Gastrocnemius medialis (tissue), 4 donors: ENCODE data around the gene APBB1IP. TPM values are rescaled to one million over a fixed set of nuclear protein-coding genes. Genes with fewer than 3 reads are reported as not detected.

Experiments used
- ATAC-seq, 2 donors: fragments of 150-250 bp; one replicate each; pipeline ENCODE4 v1.9.1; 2016
- DNase-seq, 2 donors: peaks; one replicate each; pipeline ENCODE4 v3.0.0-alpha.2; 2019
- H3K27ac ChIP-seq, 4 donors: fragments of 200-600 bp; sonication (generic); 1 replicate in 1 of 4; 2 replicates in 3 of 4; pipeline ENCODE4 v1.5.1; 2016 to 2018; ENCODE audit warnings: mild to moderate bottlenecking in 2 of 4, moderate library complexity in 1 of 4
- H3K27me3 ChIP-seq, 3 donors: fragments of 200-600 bp; sonication (generic) in 2 of 3; 1 replicate in 1 of 3; 2 replicates in 2 of 3; pipeline versions ENCODE4 v1.5.1 to v1.6.0; 2016 to 2019; ENCODE audit warnings: mild to moderate bottlenecking in 1 of 3, moderate library complexity in 1 of 3
- H3K36me3 ChIP-seq, 2 donors: fragments of 200-600 bp; sonication (generic) in 1 of 2; one replicate each; pipeline ENCODE4 v1.5.1; 2017 to 2018
- H3K4me1 ChIP-seq, 2 donors: fragments of 200-600 bp; sonication (generic) in 1 of 2; one replicate each; pipeline ENCODE4 v1.5.1; 2016 to 2017; ENCODE audit warnings: mild to moderate bottlenecking in 2 of 2
- H3K4me3 ChIP-seq, 4 donors: fragments of 200-600 bp; sonication (generic) in 3 of 4; 1 replicate in 1 of 4; 2 replicates in 3 of 4; pipeline ENCODE4 v1.5.1; 2016 to 2019; ENCODE audit warnings: mild to moderate bottlenecking in 2 of 4
- H3K9me3 ChIP-seq, 3 donors: fragments of 200-600 bp; sonication (generic) in 2 of 3; 1 replicate in 1 of 3; 2 replicates in 2 of 3; pipeline ENCODE4 v1.5.1; 2016 to 2019
- POLR2A ChIP-seq, 2 donors: fragments of 450-650 bp; IDR thresholded peaks; one replicate each; pipeline ENCODE4 v1.6.1; 2017; ENCODE audit warnings: antibody characterized with exemption in 2 of 2, mild to moderate bottlenecking in 2 of 2, moderate library complexity in 2 of 2
- in situ Hi-C, 4 donors: fragments of 200-750 bp; cut with MboI; loops; one replicate each; pipeline versions ENCODE4 v1.15.0 to v1.8.0; 2017; ENCODE audit warnings: low sequenced_read_pairs in 4 of 4
- intact Hi-C: fragments of 100-400 bp; cut with DNase I; formaldehyde crosslinking; loops from one replicate; pipeline ENCODE4 v1.15.1; 2023; ENCODE audit warnings: low total_unique reads
- total RNA-seq, 4 donors: library from RNA; depleted of rRNA; stranded (reverse); fragments of >200 nt; gene quantifications; one replicate each; pipeline versions ENCODE4 v1.1.0 to v1.2.3, GENCODE V29; 2016
- TF ChIP-seq, protein P1 (sequence below), 5 experiments: fragments of 450-650 bp in 3 of 5; fragments of 200-600 bp in 2 of 5; sonication (generic) in 2 of 5; IDR thresholded peaks in 4 of 5; conservative IDR thresholded peaks in 1 of 5; 1 replicate in 4 of 5; 2 replicates in 1 of 5; pipeline ENCODE4 v1.5.1; 2016 to 2019; ENCODE audit warnings: antibody characterized with exemption in 5 of 5, mild to moderate bottlenecking in 3 of 5, moderate library complexity in 3 of 5

APBB1IP gene
- total RNA-seq, 4 donors from 2014 or later = 0.83 to 2.0 (median 1.2) TPM

DNA sequence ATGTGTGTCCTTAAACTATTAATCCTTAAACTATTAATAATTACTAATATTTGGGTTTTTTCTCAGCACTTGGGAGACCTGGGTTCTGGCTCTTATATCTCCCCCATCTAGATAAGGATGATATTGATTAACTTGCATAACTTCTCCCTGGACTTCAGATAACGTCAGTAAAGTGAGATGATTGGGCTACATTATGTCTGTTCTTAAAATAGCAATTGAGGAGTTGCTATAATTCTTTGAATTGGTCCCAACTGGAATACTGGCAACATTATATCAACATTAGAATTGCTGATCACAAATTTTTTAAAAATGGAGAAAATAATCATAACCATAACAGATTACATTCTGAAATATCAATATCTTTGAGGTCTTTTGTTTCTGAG lies 1.9 kb downstream of the APBB1IP start:
- Histone ChIP-seq H3K4me1 (no peaks in the 10 kb centered on the region), H3K27me3 (peaks cover 0 to 10% (median 10%) of the 10 kb centered on the region in 3 donors), H3K4me3 (peak overlapping the region in 2 of 4 donors; percentile 16 to 44), H3K9me3 (no peaks in the 10 kb centered on the region), H3K27ac (no peak overlapping the region), H3K36me3 (no peaks in the 10 kb centered on the region)
- in situ Hi-C loops = no loop called here
- no peak for TF ChIP-seq POLR2A (IDR thresholded peaks at IDR 0.05)
- TF ChIP-seq, protein P1, sequence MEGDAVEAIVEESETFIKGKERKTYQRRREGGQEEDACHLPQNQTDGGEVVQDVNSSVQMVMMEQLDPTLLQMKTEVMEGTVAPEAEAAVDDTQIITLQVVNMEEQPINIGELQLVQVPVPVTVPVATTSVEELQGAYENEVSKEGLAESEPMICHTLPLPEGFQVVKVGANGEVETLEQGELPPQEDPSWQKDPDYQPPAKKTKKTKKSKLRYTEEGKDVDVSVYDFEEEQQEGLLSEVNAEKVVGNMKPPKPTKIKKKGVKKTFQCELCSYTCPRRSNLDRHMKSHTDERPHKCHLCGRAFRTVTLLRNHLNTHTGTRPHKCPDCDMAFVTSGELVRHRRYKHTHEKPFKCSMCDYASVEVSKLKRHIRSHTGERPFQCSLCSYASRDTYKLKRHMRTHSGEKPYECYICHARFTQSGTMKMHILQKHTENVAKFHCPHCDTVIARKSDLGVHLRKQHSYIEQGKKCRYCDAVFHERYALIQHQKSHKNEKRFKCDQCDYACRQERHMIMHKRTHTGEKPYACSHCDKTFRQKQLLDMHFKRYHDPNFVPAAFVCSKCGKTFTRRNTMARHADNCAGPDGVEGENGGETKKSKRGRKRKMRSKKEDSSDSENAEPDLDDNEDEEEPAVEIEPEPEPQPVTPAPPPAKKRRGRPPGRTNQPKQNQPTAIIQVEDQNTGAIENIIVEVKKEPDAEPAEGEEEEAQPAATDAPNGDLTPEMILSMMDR (IDR thresholded peaks at IDR 0.05 in 4 of 5, conservative IDR thresholded peaks at IDR 0.05 in 1 of 5) = no peak
- no peak for ATAC-seq
- intact Hi-C loops = no loop called here
- no peak for DNase-seq

DNA sequence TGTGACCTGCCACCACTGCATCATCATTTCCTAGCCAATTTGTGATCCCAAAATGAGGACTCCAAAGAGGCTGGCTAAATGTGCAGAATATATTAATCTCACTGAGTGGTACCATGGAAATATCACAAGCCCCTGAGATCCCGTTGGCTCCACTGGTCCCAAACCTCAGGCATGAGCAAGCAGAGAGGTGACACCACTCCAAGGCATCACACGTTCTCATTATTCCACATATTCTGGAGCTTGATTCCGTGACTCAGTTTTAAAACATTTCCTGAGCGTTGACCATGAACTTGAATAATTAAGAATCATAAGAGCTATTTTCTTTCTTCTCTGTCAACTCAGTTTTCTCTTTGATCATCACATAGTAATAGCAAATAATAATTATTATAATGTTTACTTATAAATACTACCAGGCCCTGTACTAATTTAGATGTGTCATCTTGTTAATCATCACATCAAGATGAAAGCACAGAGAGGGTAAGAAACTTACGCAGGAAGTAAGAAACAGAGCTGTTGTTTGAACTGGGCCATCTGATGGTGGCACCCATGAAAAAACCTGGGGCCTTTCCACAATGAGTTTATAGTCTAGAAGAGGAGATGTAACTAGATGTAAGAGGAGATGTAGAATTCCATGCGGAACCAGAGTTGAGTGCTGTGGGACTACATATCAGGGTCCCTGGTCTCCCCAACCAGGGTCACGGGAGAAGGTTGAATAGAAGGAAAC lies 3.5 kb downstream of the APBB1IP start:
- in situ Hi-C loops = no loop called here
- H3K27me3 ChIP-seq = peaks cover 0 to 10% (median 10%) of the 10 kb centered on the region in 3 donors
- no peak for TF ChIP-seq POLR2A (IDR thresholded peaks at IDR 0.05)
- TF ChIP-seq, protein P1 (IDR thresholded peaks at IDR 0.05 in 4 of 5, conservative IDR thresholded peaks at IDR 0.05 in 1 of 5) = no peak
- no peak for DNase-seq
- no peak overlapping the region for H3K27ac ChIP-seq
- no peak for ATAC-seq
- intact Hi-C loops = no loop called here
- no peaks in the 10 kb centered on the region for H3K36me3 ChIP-seq
- no peak overlapping the region for H3K4me3 ChIP-seq
- no peaks in the 10 kb centered on the region for H3K4me1 ChIP-seq
- no peaks in the 10 kb centered on the region for H3K9me3 ChIP-seq

DNA sequence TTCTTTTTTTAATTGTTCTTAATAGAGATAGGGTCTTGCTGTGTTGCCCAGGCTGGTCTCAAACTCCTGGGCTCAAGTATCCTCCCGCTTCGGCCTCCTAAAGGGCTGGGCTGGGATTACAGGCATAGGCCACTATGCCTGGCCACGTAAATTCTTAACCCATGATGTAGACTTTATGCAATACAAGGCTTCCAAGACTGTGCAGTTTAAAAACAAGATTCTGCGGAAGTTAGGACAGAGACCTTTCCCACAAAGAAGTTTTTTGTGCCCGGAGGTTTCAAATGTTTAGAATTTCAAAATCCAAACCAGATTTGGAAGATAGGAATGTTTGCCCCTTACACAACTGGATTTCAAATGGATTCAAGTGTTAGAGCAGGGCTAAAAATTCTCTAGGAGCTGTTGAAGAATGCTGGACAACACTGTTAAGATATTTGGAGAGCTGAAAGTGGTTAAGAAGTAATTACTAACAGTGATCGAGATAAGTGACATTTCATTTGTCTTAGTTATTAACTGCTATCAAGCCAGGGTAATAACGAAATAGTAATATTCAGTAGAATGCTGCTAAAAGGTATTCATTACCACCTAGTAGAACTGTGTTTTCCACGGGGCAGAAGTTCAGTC lies 7.4 kb downstream of the APBB1IP start:
- TF ChIP-seq, protein P1 (IDR thresholded peaks at IDR 0.05 in 4 of 5, conservative IDR thresholded peaks at IDR 0.05 in 1 of 5) = no peak
- no peak for TF ChIP-seq POLR2A (IDR thresholded peaks at IDR 0.05)
- DNase-seq (no peak), ATAC-seq (no peak)
- H3K27me3 ChIP-seq = no peaks in the 10 kb centered on the region
- no peaks in the 10 kb centered on the region for H3K36me3 ChIP-seq
- in situ Hi-C loops = no loop called here
- no peak overlapping the region for H3K27ac ChIP-seq
- H3K4me3 ChIP-seq = no peak overlapping the region
- no peaks in the 10 kb centered on the region for H3K4me1 ChIP-seq
- intact Hi-C loops = no loop called here
- H3K9me3 ChIP-seq = no peaks in the 10 kb centered on the region

DNA sequence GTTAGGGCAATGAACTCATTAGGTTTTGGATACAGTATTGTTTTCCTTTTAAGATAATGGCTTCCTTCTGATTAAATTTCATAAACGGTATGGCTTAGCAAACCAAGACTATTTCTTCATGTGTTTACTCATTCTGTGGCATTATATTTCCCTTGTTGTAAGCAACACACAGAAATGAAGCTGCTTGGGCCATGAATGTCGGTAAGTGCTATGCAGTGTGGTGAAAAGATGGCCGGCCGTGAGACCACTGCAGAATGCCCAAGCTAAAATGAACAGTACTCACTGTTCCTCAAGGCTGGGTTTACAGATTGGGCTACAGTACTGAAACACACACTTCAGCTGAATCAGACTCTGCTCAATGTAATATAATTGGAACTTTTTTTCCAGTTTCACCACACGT lies 8.1 kb downstream of the APBB1IP start:
- intact Hi-C loops (no loop called here), in situ Hi-C loops (no loop called here)
- no peaks in the 10 kb centered on the region for H3K4me1 ChIP-seq
- ATAC-seq (no peak), DNase-seq (no peak)
- H3K9me3 ChIP-seq = no peaks in the 10 kb centered on the region
- H3K27me3 ChIP-seq = no peaks in the 10 kb centered on the region
- H3K36me3 ChIP-seq = no peaks in the 10 kb centered on the region
- H3K27ac ChIP-seq = no peak overlapping the region
- TF ChIP-seq, protein P1 (IDR thresholded peaks at IDR 0.05 in 4 of 5, conservative IDR thresholded peaks at IDR 0.05 in 1 of 5) = no peak
- TF ChIP-seq POLR2A (IDR thresholded peaks at IDR 0.05) = no peak
- no peak overlapping the region for H3K4me3 ChIP-seq
